OCI-LY7 (cell line): ENCODE data around the gene POLR2M. TPM values are rescaled to one million over a fixed set of nuclear protein-coding genes. Genes with fewer than 3 reads are reported as not detected.

Source experiments
- BruUV-seq: library from RNA; stranded (reverse); fragments of 400-500 nt; replicated peaks from 2 replicates; lab custom pipeline; 2021; lab: Mats Ljungman, UMichigan
- CTCF ChIA-PET: fragments of 300-600 bp; sonication (Branson Sonifier 250); formaldehyde crosslinking; loops from one replicate; lab custom pipeline; 2022; ENCODE audit warnings: antibody characterized with exemption; ENCODE audit not compliant: unreplicated experiment; lab: Charles Lee
- POLR2A ChIA-PET: fragments of 300-600 bp; sonication (Branson Sonifier 250); formaldehyde crosslinking; loops from one replicate; lab custom pipeline; 2022; ENCODE audit warnings: antibody characterized with exemption; lab: Charles Lee
- DNase-seq: peaks from one replicate; pipeline ENCODE4 v3.0.0-alpha.2; 2015; ENCODE audit warnings: low spot score
- H2AFZ ChIP-seq: fragments of 200-600 bp; sonication (generic), shearing (Covaris generic); 2 replicates; pipeline ENCODE4 v1.6.1; 2014; ENCODE audit warnings: mild to moderate bottlenecking, antibody characterized with exemption, low read length, moderate library complexity
- H3K27ac ChIP-seq: fragments of 200-600 bp; sonication (generic); 2 replicates; pipeline ENCODE4 v1.5.1; 2014; ENCODE audit warnings: mixed run types, low read depth, mild to moderate bottlenecking, moderate library complexity, low read length, inconsistent platforms; ENCODE audit not compliant: poor library complexity, severe bottlenecking
- H3K36me3 ChIP-seq: fragments of 200-600 bp; sonication (generic); 2 replicates; pipeline ENCODE4 v1.6.1; 2014; ENCODE audit warnings: mild to moderate bottlenecking, antibody characterized with exemption, low read length, moderate library complexity, mixed read lengths; ENCODE audit not compliant: insufficient read depth
- H3K4me1 ChIP-seq: fragments of 200-600 bp; sonication (generic); 2 replicates; pipeline ENCODE4 v1.5.1; 2014; ENCODE audit warnings: mild to moderate bottlenecking, low read length; ENCODE audit not compliant: insufficient read depth, poor library complexity, severe bottlenecking
- H3K4me2 ChIP-seq: fragments of 200-600 bp; sonication (generic); 2 replicates; pipeline ENCODE4 v1.6.1; 2014; ENCODE audit warnings: mild to moderate bottlenecking, low read length
- H3K4me3 ChIP-seq: fragments of 200-600 bp; sonication (generic); 2 replicates; pipeline ENCODE4 v1.5.1; 2014; ENCODE audit warnings: mild to moderate bottlenecking, low read depth, low read length; ENCODE audit not compliant: poor library complexity, severe bottlenecking
- H3K79me2 ChIP-seq: fragments of 200-600 bp; sonication (generic); 2 replicates; pipeline ENCODE4 v1.6.1; 2016; ENCODE audit warnings: low read depth, mild to moderate bottlenecking, low read length, moderate library complexity, mixed read lengths; ENCODE audit not compliant: insufficient read depth
- H3K9me2 ChIP-seq: fragments of 200-600 bp; sonication (generic); 2 replicates; pipeline ENCODE4 v1.6.1; 2016; ENCODE audit warnings: mild to moderate bottlenecking, low read length, mixed read lengths; ENCODE audit not compliant: insufficient read depth
- H3K9me3 ChIP-seq: fragments of 200-600 bp; sonication (generic); 2 replicates; pipeline ENCODE4 v1.6.1; 2014; ENCODE audit warnings: mild to moderate bottlenecking, mixed run types, low read length, mixed read lengths
- H4K20me1 ChIP-seq: fragments of 200-600 bp; sonication (generic); 2 replicates; pipeline ENCODE4 v1.6.1; 2014; ENCODE audit warnings: mild to moderate bottlenecking, antibody characterized with exemption, low read length, moderate library complexity, mixed read lengths; ENCODE audit not compliant: insufficient read depth
- EZH2phosphoT487 ChIP-seq: fragments of 200-600 bp; sonication (generic); IDR thresholded peaks from 2 replicates; pipeline ENCODE4 v1.6.1; 2018; ENCODE audit warnings: low read depth, borderline replicate concordance, mild to moderate bottlenecking, mixed run types, antibody characterized with exemption, low read length, moderate library complexity, mixed read lengths
- intact Hi-C: fragments of 100-400 bp; cut with micrococcal nuclease; formaldehyde crosslinking; loops from one replicate; pipeline ENCODE4 v1.10.0; 2022; ENCODE audit not compliant: unreplicated experiment
- total RNA-seq, 2 experiments: library from RNA; depleted of rRNA in 1 of 2; stranded (reverse); fragments of >200 nt in 1 of 2; shearing (Covaris generic) in 1 of 2; gene quantifications; 2 replicates each; pipeline ENCODE4 v1.2.3, GENCODE V29; 2014 to 2022
- TF ChIP-seq, protein P1 (sequence below): fragments of 200-600 bp; sonication (generic); conservative IDR thresholded peaks from 2 replicates; pipeline ENCODE4 v1.5.1; 2014; ENCODE audit warnings: mild to moderate bottlenecking, antibody characterized with exemption, low read length, moderate library complexity, mixed read lengths

The POLR2M gene
- total RNA-seq, 2 experiments from 2014 or later: 77.6 to 154 TPM

DNA sequence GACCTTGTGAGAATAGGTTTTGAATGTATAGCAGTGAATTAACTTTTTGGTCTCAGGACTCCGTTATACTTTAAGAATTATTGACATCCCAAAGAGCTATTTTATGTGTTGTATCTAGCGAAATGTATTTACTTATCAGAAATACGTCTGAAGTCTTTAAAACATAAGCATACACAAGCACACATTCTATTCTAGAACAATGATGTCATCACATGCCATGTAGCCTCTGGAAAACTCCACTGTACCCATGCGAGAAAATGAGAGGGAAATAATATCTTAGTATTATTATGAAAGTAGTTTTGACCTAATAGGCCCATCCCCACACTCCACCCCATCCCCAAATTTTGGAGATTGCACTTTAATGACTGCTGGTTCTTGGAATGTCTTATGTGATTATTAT is 1.5 kb downstream of the POLR2M start:
- H3K36me3 ChIP-seq: peaks cover 43% of the 10 kb centered on the region
- H3K9me2 ChIP-seq: no peaks in the 10 kb centered on the region
- no peak overlapping the region for H3K27ac ChIP-seq
- H3K4me3 ChIP-seq: peak overlapping the region; percentile 81
- TF ChIP-seq, protein P1, sequence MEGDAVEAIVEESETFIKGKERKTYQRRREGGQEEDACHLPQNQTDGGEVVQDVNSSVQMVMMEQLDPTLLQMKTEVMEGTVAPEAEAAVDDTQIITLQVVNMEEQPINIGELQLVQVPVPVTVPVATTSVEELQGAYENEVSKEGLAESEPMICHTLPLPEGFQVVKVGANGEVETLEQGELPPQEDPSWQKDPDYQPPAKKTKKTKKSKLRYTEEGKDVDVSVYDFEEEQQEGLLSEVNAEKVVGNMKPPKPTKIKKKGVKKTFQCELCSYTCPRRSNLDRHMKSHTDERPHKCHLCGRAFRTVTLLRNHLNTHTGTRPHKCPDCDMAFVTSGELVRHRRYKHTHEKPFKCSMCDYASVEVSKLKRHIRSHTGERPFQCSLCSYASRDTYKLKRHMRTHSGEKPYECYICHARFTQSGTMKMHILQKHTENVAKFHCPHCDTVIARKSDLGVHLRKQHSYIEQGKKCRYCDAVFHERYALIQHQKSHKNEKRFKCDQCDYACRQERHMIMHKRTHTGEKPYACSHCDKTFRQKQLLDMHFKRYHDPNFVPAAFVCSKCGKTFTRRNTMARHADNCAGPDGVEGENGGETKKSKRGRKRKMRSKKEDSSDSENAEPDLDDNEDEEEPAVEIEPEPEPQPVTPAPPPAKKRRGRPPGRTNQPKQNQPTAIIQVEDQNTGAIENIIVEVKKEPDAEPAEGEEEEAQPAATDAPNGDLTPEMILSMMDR: no peak
- no peak for TF ChIP-seq EZH2phosphoT487
- H3K4me1 ChIP-seq: peaks cover 21% of the 10 kb centered on the region
- no peak overlapping the region for H2AFZ ChIP-seq
- H3K79me2 ChIP-seq: peaks cover 44% of the 10 kb centered on the region
- CTCF ChIA-PET: no interaction called here
- POLR2A ChIA-PET: interaction anchor here (1.0 kb wide), 1 partner anchor 13 kb away, joined by 3 read pairs; no protein-coding TSS in a partner anchor
- DNase-seq: no peak
- H3K4me2 ChIP-seq: peak overlapping the region; percentile 96
- peaks cover 15% of the 10 kb centered on the region; the same call in 1 of the 2 replicates for H4K20me1 ChIP-seq
- intact Hi-C loops: no loop called here
- H3K9me3 ChIP-seq: peaks cover 6% of the 10 kb centered on the region; the same call in 1 of the 2 replicates
- BruUV-seq: no TSS peak

DNA sequence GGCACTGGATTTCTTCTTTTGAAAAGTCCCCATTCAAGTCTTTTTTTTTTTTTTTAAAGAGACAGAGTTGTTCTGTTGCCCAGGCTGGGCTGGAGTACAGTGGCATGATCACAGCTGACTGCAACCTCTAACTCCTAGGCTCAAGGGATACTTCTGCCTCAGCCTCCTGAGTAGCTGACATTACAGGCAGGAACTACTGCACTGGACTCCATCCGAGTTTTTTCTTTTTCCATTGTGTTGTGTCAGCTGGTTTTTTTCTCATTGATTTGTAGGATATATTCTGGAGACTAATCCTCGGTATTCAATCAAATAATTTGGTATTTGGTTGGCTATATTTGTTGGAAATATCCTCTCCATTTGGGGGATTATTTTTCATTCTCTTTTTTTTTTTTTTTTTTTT is 11.8 kb downstream of the POLR2M start:
- Histone ChIP-seq H3K4me1 (no peaks in the 10 kb centered on the region), H3K9me2 (no peaks in the 10 kb centered on the region), H3K36me3 (peaks cover 53% of the 10 kb centered on the region), H2AFZ (no peak overlapping the region), H3K4me3 (no peak overlapping the region), H4K20me1 (no peaks in the 10 kb centered on the region), H3K79me2 (no peaks in the 10 kb centered on the region), H3K27ac (no peak overlapping the region), H3K9me3 (no peaks in the 10 kb centered on the region), H3K4me2 (no peak overlapping the region)
- intact Hi-C loops: no loop called here
- ChIA-PET POLR2A (no interaction called here), CTCF (no interaction called here)
- no TSS peak for BruUV-seq
- DNase-seq: no peak
- no peak for TF ChIP-seq EZH2phosphoT487
- TF ChIP-seq, protein P1: no peak

DNA sequence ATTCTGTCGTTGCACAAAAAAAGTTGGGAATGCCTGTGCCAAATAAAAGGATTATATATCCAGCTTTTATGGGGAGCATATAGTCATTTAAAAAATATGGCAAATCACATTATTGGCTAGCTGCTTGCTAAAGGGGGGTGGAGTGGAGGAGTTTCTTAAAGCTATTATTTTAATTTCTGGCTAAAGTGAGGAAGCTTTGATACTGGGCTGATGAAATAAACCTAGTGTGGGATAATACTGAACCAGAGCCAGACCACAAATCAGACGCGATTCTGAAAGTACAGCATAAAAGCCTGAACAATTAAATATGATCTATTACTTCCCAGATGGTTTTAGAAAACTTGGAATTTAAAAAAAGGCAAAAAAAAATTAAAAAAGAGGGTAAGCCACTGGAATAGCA is 14.4 kb downstream of the POLR2M start:
- Histone ChIP-seq H2AFZ (no peak overlapping the region), H3K79me2 (no peaks in the 10 kb centered on the region), H3K27ac (no peak overlapping the region), H3K9me2 (no peaks in the 10 kb centered on the region), H4K20me1 (no peaks in the 10 kb centered on the region), H3K36me3 (peaks cover 33% of the 10 kb centered on the region), H3K9me3 (no peaks in the 10 kb centered on the region), H3K4me2 (no peak overlapping the region), H3K4me1 (no peaks in the 10 kb centered on the region), H3K4me3 (no peak overlapping the region)
- ChIA-PET POLR2A (interaction anchor here (1.0 to 1.2 kb wide), 2 partner anchors 9 to 13 kb away, joined by 3 to 4 read pairs; no protein-coding TSS in a partner anchor), CTCF (no interaction called here)
- intact Hi-C loops: no loop called here
- no peak for DNase-seq
- BruUV-seq: no TSS peak
- TF ChIP-seq EZH2phosphoT487: no peak
- TF ChIP-seq, protein P1: no peak
